DND-41 (cell line): ENCODE results near the gene EXD3.

ENCODE experiments used
- CTCF ChIP-seq: IDR thresholded peaks from 2 replicates; pipeline ENCODE4 v1.5.1; 2012; ENCODE audit warnings: borderline replicate concordance, low read length, moderate library complexity, mild to moderate bottlenecking; ENCODE audit not compliant: poor library complexity, severe bottlenecking; ENCODE audit errors: extremely low read depth
- EZH2 ChIP-seq: IDR thresholded peaks from 3 replicates; pipeline ENCODE4 v1.6.1; 2012; ENCODE audit warnings: borderline replicate concordance, low read depth, mild to moderate bottlenecking, moderate library complexity, low read length, inconsistent platforms; ENCODE audit not compliant: severe bottlenecking

GRCh38 chr9:137449081-137449844 lies 26.3 kb upstream of the EXD3 start:
- no peak for TF ChIP-seq CTCF
- no peak for TF ChIP-seq EZH2
